HG03095 (cell line): ENCODE data around the gene CCDC63.
"Not testable (repeated sequence)": the region's sequence is repeated elsewhere in the genome, so short reads cannot be mapped to it uniquely, and the experiment has no call there.

Experiments used
- ATAC-seq: cut with Tn5 transposase; IDR thresholded peaks from one replicate; pipeline ENCODE4 v1.9.1; 2021; ENCODE audit warnings: moderate library complexity; ENCODE audit not compliant: unreplicated experiment

The CCDC63 gene

GRCh38 chr12:110844131-110844530, 2.7 kb upstream of the CCDC63 start:
- no peak for ATAC-seq

GRCh38 chr12:110844551-110845338, 2.0 kb upstream of the CCDC63 start:
- no peak for ATAC-seq

GRCh38 chr12:110845339-110845682, 1.5 kb upstream of the CCDC63 start:
- ATAC-seq, result no peak

DNA sequence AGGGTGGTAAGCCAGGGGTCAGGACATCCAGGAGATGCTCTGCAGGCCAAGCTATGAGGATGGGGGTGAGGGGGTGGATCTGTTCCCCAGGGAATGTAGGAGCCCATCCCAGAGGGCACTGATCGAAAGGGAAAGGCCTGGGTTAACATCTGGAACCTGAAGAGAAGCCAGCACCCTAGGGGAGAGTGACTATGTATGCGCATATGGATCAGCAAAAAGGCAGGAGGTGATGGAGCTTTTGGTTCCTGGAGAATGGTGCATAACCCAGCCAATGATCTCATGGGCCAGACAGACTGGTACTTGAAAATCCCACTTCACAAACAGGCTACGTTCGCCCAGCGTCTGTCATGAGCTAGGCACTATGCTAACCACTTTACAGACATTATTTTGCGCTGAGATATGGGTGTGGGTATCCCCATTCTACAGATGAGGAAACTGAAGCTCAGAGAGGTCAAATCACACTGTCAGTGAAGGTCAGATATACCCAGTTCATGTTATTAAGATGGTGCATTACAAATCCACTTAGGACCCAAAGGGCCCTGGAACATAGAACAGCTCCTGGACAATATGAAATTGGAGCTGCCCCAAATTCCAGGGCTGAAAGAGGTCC, 1.6 kb downstream of the CCDC63 start:
- no peak for ATAC-seq

GRCh38 chr12:110849221-110849620, 2.4 kb downstream of the CCDC63 start:
- no peak for ATAC-seq

- no peak for ATAC-seq
These were observed 3.1 kb downstream of the CCDC63 start for GRCh38 chr12:110849748-110850403.

GRCh38 chr12:110850762-110851161, 4.0 kb downstream of the CCDC63 start:
- no peak for ATAC-seq

GRCh38 chr12:110853836-110854235, 7.0 kb downstream of the CCDC63 start:
- ATAC-seq, result no peak

DNA sequence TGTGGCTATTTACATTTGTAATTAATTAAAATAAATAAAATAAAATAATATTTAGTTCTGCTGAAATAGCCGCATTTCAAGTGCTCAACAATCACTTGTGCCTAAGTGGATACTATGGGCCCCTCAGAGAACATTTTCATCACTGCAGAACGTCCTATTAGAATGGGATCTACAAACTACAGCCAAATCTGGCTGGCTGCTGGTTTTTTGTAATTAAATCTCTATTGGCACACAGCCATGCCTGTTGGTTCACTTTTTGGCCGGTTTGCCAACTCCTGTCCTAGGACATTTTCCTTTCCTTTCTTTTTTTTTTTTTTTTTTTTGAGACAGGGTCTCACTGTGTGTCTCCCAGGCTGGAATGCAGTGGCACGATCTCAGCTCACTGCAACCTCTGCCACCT, 9.8 kb downstream of the CCDC63 start:
- ATAC-seq, result no peak

DNA sequence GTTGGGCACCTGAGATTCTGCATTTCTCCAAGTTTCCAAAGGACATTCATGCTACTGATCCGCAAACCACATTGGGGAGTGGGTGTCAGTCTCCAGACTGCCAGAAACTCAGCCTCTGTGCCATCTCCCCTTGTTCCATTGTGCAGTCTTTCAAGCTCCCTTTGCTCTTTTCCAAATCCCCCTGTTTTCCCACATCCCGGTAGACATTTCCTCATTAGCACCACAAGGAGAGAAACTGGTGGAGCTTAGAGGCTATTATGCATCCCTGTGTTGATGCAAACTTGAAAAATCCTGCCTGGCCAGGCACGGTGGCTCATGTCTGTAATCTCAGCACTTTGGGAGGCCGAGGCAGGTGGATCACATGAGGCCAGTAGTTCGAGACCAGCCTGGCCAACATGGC, 10.7 kb downstream of the CCDC63 start:
- no peak for ATAC-seq

GRCh38 chr12:110857954-110858353, 11.2 kb downstream of the CCDC63 start:
- not testable (repeated sequence) for ATAC-seq

DNA sequence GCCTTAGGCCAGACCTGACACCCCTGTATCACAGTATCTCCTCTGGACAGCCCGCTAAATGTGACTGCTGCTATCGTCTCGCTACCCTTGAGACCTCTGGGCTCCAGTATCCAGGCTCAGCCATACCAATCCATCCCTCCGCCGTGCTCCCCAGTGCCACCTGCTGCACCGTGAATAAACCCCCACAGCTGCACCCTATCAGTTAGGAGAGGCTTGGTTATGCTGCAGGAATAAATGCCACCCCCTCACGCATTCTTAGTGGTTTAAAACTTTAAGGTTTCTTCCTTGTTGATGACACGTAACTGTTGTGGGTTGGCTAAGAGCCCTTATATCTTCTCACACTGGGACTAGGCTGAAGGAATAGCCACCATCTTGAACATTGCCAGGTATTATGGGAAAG, 12.1 kb downstream of the CCDC63 start:
- no peak for ATAC-seq

- ATAC-seq, result no peak
These were observed 14.1 kb downstream of the CCDC63 start for GRCh38 chr12:110860833-110861296.

- no peak for ATAC-seq
These were observed 14.9 kb downstream of the CCDC63 start for GRCh38 chr12:110861729-110862128.

DNA sequence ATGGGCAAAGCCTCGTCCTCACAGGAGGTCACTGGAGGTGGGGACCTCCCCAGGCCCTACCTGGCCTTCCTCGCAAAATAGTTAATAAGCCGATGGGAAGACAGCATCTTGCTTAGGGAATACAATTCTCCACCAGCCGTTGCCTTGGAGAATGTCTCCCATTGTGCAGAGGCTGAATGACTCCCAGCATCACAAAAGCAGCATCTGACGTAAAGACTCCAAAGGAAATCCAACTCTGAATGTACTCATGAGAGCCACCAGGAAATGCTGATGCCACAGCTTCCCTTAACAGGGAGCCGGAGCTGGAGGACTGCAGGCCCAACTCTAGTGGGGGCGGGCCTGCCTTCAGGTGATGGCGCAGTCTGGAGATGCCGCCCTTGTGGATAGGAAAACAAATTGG, 15.5 kb downstream of the CCDC63 start:
- ATAC-seq, result no peak

DNA sequence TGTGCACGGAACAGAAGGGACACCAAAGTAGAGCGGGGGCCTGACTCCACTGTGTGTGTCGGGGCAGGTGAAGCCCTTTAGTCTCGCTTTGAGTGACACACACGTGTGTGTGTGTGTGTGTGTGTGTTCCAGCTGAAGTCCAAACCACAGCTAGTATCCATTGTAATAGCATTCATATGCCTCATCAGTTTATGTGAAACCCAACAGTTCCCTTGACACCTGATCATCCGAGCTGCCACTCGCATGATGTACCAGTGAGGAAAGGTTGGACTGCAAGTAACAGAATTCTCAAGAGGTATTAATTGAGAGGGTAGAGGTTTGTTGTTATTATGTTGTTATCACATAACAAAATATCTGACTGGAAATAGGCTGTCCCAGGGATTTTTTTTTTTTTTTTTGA, 16.4 kb downstream of the CCDC63 start:
- ATAC-seq, result no peak

GRCh38 chr12:110865521-110865920, 18.7 kb downstream of the CCDC63 start:
- ATAC-seq, result no peak

DNA sequence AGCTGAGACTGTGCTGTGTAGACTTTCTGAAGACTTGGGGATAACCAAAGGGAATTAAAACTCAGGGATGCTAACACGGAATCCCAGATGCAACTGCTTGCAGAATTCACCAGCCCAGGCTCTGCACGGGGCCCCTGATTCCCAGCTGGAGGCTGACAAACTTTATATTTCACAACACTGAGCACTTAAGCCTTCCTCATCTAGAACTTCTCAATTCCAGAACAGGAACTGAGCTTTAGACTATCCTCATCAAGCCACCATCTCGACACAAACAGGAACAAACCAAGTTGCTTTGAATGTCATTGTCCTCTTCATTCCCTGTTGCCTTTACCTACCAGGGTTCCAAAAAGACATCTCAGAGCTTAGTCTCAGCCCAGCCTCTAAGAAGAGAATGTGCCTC, 22.2 kb downstream of the CCDC63 start:
- ATAC-seq, result no peak

DNA sequence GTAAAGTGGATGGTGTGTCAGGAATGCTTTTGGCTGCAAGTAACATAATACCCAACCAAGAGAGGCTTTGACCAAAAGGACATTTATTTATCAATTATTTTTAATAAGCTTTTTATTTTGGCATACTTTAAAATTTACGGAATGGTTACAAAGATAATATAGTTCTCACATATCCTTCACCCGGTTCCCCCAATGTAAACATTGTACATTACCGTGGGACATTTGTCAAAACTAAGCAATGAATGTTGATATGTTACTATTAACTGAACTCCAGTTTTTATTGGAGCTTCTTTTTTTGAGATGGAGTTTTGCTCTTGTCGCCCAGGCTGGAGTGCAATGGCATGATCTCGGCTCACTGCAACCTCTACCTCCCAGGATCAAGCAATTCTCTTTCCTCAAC, 23.0 kb downstream of the CCDC63 start:
- ATAC-seq, result no peak

- no peak for ATAC-seq
These were observed 25.3 kb downstream of the CCDC63 start for GRCh38 chr12:110872100-110872499.

- ATAC-seq, result no peak
These were observed 27.6 kb downstream of the CCDC63 start for GRCh38 chr12:110874351-110874750.

DNA sequence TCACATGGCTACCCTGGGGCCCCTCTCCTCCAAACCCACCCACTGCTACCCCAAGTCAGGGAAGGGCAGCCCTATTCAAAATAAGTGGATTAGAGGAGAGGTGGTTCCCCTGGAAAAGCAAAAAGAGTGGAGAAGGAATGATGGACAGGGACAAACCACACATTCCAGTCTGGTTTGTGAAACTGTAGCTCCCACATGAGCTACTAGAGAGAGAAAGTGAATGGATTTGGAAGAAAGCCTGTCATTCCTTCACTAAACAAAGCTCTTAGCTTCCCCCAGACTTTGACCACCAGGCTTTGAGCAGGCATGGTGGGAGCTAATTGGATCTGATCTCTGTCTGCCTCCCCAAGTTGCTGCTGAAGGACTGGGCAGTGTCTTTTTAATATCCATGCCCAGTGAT, 28.0 kb downstream of the CCDC63 start:
- no peak for ATAC-seq
